HG02759 (cell line): ENCODE measurements around the gene SLC9A1.

Source experiments
- ATAC-seq: cut with Tn5 transposase; IDR thresholded peaks from one replicate; pipeline ENCODE4 v1.9.1; 2021; ENCODE audit warnings: mild to moderate bottlenecking, moderate library complexity; ENCODE audit not compliant: unreplicated experiment

Gene SLC9A1

DNA sequence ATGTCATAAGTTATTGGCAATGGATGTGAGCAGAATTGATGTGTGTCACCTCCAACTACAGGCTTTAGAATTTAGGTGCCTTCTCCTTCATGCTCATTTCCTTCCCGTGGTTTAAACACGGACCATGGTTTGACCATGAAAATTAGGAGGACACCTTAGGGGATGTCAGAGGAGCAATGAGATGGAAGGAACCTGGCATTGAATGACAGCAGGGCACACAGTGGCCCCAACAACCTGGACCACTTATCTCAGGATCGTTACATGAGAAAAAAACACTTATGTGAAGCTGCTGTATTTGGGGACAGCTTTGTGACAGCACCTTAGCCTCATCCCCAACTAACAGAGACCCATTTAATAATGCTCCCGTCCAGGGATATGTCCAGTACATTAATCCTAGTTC, 70.8 kb downstream of the SLC9A1 start:
- ATAC-seq: no peak

DNA sequence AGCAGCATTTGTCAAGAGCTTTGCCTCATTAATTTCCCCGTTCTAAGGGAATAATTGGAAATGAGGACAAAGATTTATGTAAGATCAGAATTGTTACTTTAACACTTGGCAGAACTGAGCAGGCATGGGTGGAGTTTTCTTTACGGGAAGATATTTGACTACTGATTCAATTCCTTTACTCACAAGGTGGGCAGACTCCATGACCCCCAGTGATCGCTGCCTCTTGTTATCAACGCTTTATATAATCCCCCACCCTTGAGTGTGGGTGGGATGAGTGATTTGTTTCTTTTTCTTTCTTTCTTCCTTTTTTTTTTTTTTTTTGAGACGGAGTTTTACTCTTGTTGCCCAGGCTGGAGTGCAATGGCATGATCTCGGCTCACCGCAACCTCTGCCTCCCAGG, 77.0 kb downstream of the SLC9A1 start:
- ATAC-seq: no peak

DNA sequence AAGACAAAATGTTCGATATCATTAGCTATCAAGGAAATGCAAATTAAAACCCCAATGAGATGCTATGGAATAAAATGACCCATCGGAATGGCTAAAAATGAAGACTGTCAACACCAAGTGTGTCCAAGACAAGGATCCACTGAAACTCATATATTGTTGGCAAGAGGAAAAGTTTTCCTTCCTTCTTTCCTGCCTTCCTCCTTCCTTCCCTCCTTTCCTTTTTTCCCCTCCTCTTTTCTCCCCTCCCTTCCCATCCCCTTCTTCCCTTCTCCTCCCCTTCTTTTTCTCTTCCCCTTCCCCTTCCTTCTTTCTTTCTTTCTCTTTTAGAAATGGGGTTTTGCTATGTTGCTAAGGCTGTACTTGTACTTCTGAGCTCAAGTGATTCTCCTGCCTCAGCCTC, 78.1 kb downstream of the SLC9A1 start:
- ATAC-seq: no peak

DNA sequence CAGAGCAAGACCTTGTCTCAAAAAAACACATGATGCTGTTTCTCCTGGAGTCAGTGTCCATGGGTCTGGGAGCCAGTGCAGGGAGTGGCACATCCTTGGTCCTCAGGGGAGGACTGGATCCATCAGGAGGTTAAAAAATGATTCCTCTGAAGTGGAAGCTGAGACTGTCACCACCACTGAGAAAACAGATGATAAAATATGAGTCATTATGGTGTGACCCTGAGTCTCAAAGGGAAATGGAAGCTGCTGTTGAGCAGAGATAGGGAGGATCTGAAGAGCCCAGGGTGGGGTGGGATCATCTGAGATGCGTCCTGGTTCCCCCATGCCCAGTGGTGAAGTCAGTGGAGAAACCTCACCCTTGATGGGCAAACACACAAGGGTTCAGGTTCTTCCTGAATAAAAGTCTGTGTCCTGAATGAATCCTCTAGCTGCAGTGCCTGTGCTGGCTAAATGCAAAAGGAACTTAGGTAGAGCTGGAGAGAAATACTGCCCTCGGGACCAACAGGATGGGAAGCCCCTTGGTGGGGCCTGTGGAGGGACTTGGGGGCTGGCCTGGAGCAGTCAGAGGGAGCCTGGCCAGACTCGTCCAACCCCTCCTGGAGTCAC, 80.6 kb downstream of the SLC9A1 start:
- no peak for ATAC-seq

DNA sequence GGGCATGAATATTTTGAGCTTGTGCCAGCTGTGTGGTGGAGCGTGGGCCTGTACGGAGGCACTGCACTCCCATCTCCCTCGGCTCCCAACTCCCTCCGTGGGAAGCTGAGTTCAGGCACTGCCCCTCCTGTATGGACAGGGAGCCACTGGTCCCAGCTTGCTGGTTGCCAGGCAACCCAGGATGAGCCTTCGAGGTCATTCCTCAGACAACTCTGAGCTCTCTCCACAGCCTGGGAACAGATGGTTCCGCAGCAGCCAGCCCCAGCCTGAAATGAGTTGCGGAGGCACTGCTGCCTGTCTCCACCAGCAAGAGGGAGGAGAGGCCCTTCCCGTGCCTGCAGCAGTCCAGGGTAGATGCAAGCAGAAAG, 83.9 kb downstream of the SLC9A1 start:
- ATAC-seq: no peak

DNA sequence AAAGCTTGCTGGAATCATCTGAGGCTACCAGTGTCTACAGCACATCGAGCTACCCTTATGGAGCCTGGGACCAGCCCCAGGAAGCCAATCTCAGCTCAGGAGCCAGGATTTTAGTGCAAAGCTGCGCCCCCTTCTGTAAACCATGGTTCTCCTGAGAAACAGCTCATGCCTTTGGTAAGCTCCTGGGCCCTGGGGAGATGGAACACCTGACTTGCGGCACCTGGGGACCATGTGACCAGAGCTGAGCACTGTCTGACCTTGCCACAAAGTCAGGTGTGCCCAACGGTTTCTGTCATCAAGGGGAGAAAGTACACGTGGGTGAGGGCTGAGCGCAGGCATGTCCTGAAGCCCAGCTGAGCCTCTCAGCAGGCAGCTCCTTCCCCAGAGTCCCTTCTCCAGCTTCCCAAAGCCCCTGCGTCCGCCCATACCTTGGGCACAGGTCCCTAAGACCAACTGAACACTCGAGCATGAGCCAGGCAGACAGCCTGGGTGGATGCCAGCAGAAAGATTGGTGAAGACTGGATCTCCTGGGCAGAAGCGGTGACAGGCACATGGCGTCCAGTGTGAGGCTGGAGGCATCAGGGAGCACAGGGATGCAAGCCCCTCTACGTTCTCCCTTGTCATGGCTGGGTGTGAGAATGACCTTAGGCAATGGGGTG, 84.4 kb downstream of the SLC9A1 start:
- no peak for ATAC-seq

DNA sequence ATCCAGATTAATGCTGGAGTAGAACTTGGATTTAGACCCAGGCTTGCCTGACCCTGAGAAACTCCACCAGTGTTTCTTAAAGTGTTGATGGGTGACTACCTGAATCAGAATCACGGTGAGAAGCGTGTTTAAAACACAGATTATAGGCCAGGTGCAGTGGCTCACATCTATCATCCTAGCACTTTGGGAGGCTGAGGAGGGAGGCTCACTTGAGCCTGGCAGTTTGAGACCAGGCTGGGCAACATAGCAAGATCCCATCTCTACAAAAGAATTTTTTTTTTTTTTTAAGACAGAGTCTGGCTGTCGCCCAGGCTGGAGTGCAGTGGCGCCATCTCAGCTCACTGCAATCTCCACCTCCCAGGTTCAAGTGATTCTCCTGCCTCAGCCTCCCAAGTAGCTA, 86.0 kb downstream of the SLC9A1 start:
- ATAC-seq: no peak

DNA sequence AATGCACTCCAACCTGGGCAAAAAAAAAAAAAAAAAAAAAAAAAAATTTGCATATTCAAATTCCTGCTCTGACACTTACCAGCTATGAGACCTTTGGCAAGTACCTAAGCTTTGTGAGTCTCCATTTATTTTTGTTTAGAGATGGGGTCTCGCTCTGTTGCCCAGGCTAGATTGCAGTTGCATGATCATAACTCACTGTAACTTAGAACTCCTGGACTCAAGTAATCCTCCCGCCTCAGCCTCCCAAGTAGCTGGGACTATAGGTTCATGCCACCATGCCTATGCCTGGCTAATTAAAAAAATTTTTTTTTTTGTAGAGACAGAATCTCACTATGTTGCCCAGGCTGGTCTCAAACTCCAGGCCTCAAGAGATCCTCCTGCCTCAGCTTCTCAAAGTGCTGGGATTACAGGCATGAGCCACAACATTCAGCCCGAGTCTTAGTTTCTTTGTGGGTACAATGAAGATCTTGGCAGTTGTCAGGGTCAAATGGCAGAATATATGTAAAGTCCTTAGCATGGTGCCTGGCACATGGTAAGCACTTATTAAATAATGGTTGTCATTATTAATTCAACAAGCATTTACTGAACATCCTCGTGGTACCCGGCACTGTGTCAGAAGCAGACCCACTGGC, 88.8 kb downstream of the SLC9A1 start:
- no peak for ATAC-seq

DNA sequence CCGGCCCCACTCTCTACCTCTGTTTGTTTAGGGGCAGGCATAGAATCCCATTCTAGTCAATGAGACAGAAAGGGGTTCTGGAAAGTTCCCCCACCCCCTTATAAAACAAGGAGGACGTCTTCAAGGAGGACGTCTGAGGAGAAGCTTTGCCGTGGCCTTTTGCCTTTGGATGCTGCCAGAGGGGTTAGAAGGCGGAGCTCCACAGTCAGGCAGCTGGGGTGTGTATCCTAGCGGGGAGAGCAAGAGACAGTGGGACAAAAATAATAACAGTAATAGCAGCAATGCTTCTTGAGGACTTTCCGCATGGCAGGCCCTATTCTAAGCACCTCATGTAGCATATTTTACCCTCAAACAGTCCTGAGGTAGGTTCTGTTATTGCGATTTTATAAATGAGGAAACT, 94.0 kb downstream of the SLC9A1 start:
- no peak for ATAC-seq

DNA sequence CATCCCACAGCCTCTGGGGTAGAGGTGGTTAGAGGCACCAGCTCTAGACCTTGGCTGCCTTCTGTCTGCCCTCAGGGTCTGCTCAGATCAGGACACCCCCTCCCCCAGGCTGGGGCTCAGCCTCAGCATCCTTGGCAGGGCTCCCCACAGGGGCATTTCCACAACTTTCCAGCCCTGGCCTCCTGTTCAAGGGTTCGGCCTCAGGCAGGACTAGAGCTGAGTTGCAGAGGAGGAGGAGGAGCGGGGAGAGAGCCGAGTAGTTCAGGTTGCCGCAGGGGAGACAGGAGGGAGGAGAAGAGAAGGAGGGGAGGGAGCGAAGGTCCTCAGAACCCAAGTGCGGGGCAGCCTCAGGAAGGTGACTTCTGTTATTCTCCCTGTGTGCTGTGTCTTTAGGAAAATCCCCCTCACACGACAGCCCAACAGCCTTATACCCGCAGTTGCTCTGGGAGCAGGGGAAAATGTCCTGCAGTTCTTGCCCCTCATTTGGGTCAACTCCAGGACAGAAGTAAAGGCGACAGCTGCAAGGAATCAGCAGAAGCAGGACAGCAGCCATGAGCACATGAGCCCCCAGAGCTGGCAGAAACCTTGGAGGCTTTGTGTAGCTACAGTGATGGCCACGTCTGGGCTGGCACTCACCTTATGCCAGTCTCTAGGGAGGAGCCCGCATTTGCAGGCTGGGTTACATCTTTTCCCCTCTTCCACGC, 95.8 kb downstream of the SLC9A1 start:
- no peak for ATAC-seq

DNA sequence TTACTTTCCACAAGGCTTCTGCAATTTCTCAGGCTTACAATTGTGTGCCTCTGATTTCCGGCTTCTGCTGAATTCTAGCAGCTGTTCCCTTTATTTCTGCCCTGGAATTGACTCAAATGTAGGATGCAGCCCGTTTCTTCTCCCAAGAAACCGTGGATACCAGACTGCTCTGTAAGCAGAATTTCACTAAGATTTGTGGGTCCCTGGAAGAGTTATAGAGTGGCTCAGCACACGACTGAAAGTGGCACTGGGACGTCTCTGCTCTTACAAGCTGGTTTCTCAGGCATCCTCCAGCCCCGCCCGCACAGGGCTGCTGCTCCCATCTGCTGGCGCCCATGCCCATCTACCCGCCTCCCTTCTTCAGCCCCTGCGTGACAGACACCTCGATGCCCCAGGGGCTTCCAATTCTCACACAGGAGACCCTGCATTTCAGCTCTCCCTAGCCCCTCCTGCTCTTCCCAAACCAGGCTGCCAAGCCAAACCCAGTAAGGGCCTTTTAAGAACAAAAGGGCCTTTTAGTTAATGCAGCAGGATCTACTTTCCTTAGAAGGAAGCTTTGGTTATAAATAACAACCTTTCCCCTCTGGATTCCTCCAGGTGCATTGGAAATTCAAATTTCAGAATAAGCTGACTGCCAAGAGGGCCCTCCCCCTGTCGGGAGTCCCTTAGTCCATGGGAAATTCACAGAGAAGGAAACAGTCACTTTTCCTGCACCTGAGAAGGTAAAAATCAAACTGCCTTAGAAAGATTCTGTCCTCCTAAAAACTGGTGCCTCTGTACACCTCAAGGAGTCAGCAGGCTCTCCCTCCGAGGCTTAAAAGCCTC, 96.9 kb downstream of the SLC9A1 start:
- ATAC-seq: no peak

DNA sequence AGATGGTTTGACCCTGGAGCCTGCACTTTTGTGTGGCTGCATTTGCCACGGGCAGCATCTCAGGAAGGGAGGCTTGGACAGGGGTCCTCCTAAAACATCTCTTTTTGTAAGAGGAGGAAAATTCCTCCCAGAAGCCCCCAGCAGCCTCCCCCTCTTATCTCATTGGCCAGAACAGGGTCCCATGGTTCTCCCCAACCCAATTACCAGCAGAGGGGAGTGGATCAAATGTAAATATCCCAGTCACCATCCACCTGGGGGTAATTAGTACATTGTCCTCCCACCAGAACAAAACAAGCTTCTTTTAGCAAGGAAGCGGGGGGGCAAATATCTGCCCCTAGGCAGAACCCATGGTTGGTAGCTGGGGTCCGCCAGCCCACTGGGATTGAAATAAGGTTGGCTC, 97.5 kb downstream of the SLC9A1 start:
- ATAC-seq: no peak

DNA sequence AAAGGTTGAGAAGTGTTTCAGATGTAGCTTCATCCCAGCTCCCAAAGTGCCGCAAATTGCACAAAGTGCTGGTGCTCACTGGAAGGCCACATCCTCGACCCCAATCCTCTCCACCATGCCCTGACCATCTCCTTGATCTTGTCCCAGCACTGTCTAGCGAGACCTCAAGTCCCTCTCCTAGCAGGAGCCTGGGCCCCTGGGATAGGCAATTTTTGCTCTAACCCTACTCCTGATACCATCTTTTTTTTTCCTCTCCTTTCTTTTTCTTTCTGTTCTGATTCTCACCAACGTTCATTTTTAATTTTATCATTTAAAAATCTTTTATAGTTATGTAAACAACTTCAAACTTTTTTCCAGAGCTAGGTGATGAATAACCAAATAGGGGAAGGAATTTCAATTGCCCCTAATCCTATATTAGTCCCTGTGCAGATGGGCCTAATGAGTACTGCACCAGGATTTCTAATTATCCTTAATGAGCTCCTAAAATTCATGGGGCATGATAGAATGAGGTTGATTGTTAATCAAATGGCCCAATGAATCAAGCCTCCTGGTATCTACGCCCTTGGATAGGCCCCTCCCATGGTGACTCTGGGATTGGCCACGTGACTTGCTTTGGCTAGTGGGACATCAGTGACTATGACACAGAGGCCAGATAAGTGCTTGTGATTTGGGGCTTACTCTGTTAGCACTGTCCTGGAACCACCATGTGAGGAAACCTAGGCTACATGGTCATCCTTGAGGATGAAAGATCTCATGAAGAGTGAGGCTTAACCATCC, 100.8 kb downstream of the SLC9A1 start:
- no peak for ATAC-seq

DNA sequence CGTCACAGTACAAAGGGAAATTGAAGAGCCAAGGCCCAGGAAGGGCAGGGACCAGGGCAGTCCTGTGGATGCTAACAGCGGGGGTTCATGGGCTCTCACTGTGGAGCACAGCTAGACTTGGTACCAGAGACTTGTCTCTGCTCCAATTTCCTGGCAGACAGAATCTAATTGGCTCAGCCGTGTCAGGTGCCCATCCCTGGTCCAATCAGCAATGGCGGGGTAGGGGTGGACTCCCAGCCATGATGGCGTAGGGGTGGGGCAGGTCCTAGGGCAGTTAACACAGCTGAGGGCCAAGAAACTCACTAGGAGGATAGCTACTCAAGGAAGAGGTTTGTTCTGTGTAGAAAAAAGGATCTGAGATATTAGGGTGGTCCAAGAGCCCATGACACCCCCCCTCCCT, 102.4 kb downstream of the SLC9A1 start:
- no peak for ATAC-seq

DNA sequence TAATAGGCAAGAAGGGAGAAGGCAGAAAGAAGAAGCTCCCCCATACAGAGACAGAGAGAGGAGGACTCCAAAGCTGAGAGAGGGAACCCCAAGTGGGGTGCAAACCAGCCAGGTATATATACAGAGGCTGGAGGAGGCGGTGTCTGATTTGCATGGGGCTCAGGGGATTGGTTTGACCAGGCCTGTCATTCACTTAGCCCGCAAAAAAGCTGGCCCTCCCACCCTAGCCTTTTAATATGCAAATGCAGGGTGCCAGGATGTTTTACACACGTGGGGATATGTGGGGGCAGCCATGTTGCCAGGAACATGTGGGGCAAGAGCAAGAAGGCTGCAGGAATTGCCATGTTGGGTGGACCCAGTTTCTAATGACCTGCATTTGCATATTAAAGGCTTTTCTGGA, 105.3 kb downstream of the SLC9A1 start:
- ATAC-seq: no peak

DNA sequence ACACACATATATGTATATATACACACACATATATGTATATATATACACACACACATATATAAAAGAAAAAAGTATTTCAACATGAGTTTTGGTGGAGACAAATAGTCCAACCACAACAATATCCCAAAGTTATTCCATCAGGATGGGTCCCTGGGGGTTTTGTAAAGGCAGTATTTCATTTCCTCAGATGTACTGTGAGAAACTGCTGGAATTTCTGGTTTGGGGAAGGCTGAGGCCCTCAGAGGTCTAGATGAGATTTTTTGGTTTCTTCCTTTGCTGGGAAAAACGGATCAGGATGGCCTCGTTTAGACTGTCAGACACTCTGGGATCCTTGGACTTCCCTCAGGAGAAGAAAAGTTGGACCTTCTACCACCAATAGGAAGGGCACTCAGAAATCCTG, 105.8 kb downstream of the SLC9A1 start:
- no peak for ATAC-seq
